ENCODE measurements around the gene SLC35B3.
"Not testable (repeated sequence)": the region's sequence is repeated elsewhere in the genome, so short reads cannot be mapped to it uniquely, and the experiment has no call there.

The SLC35B3 gene

GRCh38 chr6:8414844-8415243, 20.5 kb downstream of the SLC35B3 start:
- no peak for TF ChIP-seq CTCF (IDR thresholded peaks at IDR 0.05; ENCODE audit: insufficient read depth, missing control alignments)
- FAIRE-seq, result no peak
- DNase-seq (ENCODE audit: insufficient read length, low spot score), result no peak

- not testable (repeated sequence) for FAIRE-seq; DNase-seq (ENCODE audit: insufficient read length, low spot score)
These were observed 29.4 kb downstream of the SLC35B3 start for GRCh38 chr6:8405946-8406345.

GRCh38 chr6:8402546-8402945, 32.8 kb downstream of the SLC35B3 start:
- no peak for TF ChIP-seq CTCF (IDR thresholded peaks at IDR 0.05; ENCODE audit: insufficient read depth, missing control alignments)
- FAIRE-seq, result no peak
- DNase-seq (ENCODE audit: insufficient read length, low spot score), result no peak

- FAIRE-seq (no peak), DNase-seq (ENCODE audit: insufficient read length, low spot score) (no peak)
- TF ChIP-seq CTCF (IDR thresholded peaks at IDR 0.05; ENCODE audit: insufficient read depth, missing control alignments), result no peak
These were observed 34.7 kb downstream of the SLC35B3 start for GRCh38 chr6:8400663-8401062.

- FAIRE-seq (no peak), DNase-seq (ENCODE audit: insufficient read length, low spot score) (no peak)
- TF ChIP-seq CTCF (IDR thresholded peaks at IDR 0.05; ENCODE audit: insufficient read depth, missing control alignments), result no peak
These were observed 42.8 kb downstream of the SLC35B3 start for GRCh38 chr6:8392569-8392968.

- TF ChIP-seq CTCF (IDR thresholded peaks at IDR 0.05; ENCODE audit: insufficient read depth, missing control alignments), result no peak
- FAIRE-seq (no peak), DNase-seq (ENCODE audit: insufficient read length, low spot score) (no peak)
These were observed 43.4 kb downstream of the SLC35B3 start for GRCh38 chr6:8391934-8392333.

GRCh38 chr6:8389036-8389818, 46.1 kb downstream of the SLC35B3 start:
- FAIRE-seq, result no peak

More at GRCh38 chr6:8389036-8389818, 46.1 kb downstream of the SLC35B3 start:
- TF ChIP-seq CTCF (IDR thresholded peaks at IDR 0.05; ENCODE audit: insufficient read depth, missing control alignments), result no peak
- no peak for DNase-seq (ENCODE audit: insufficient read length, low spot score)
